Mesenchymal stem cell (in vitro differentiated cells and primary cell): ENCODE results near the gene AKAP14.
"Not testable (repeated sequence)": the region's sequence is repeated elsewhere in the genome, so short reads cannot be mapped to it uniquely, and the experiment has no call there.

ENCODE experiments used
- DNase-seq: peaks from one replicate; pipeline ENCODE4 v3.0.0-alpha.2; 2013
- H2AFZ ChIP-seq: one replicate; pipeline ENCODE4 v1.6.1; 2013; ENCODE audit warnings: low read depth, mild to moderate bottlenecking, control low read depth, inconsistent platforms, low read length, moderate library complexity
- H2AK5ac ChIP-seq: 2 replicates; pipeline ENCODE4 v1.6.1; 2013; ENCODE audit warnings: low read length, moderate library complexity, mild to moderate bottlenecking, inconsistent platforms; ENCODE audit not compliant: severe bottlenecking
- H2BK120ac ChIP-seq: one replicate; pipeline ENCODE4 v1.6.1; 2013; ENCODE audit warnings: low read depth, mild to moderate bottlenecking, inconsistent platforms, low read length, moderate library complexity
- H2BK12ac ChIP-seq, 2 experiments: one replicate each; pipeline ENCODE4 v1.6.1; 2013; ENCODE audit warnings: inconsistent platforms in 2 of 2, low read length in 2 of 2, mild to moderate bottlenecking in 2 of 2, moderate library complexity in 2 of 2, control low read depth in 1 of 2
- H2BK15ac ChIP-seq: one replicate; pipeline ENCODE4 v1.6.1; 2013; ENCODE audit warnings: mild to moderate bottlenecking, low read depth, inconsistent platforms; ENCODE audit not compliant: poor library complexity, severe bottlenecking
- H2BK5ac ChIP-seq: 2 replicates; pipeline ENCODE4 v1.6.1; 2013; ENCODE audit warnings: low read depth, mild to moderate bottlenecking, low read length, control low read depth, inconsistent platforms; ENCODE audit not compliant: poor library complexity, severe bottlenecking
- H3K14ac ChIP-seq, 2 experiments: one replicate each; pipeline ENCODE4 v1.6.1; 2013; ENCODE audit warnings: inconsistent platforms in 2 of 2, low read length in 2 of 2, control low read depth in 1 of 2, mild to moderate bottlenecking in 1 of 2, moderate library complexity in 1 of 2
- H3K18ac ChIP-seq, 2 experiments: one replicate each; pipeline ENCODE4 v1.6.1; 2013; ENCODE audit warnings: inconsistent platforms in 2 of 2, low read length in 2 of 2, control low read depth in 1 of 2, low read depth in 1 of 2, mild to moderate bottlenecking in 1 of 2
- H3K23ac ChIP-seq, 2 experiments: one replicate each; pipeline ENCODE4 v1.6.1; 2013; ENCODE audit warnings: inconsistent platforms in 2 of 2, low read length in 2 of 2, mild to moderate bottlenecking in 2 of 2, moderate library complexity in 2 of 2, control low read depth in 1 of 2
- H3K27ac ChIP-seq: 2 replicates; pipeline ENCODE4 v1.5.1; 2013; ENCODE audit warnings: mild to moderate bottlenecking, moderate library complexity, low read length, control low read depth, inconsistent platforms; ENCODE audit not compliant: poor library complexity, severe bottlenecking
- H3K27me3 ChIP-seq, 2 experiments: 2 replicates each; pipeline versions ENCODE4 v1.6.1 to v1.7.0; 2013; ENCODE audit warnings: low read length in 2 of 2, mild to moderate bottlenecking in 2 of 2, moderate library complexity in 2 of 2, control low read depth in 1 of 2, inconsistent platforms in 1 of 2; ENCODE audit not compliant: control insufficient read depth in 1 of 2, insufficient read depth in 1 of 2
- H3K36me3 ChIP-seq, 2 experiments: 2 replicates each; pipeline versions ENCODE4 v1.6.1 to v1.7.0; 2013; ENCODE audit warnings: low read length in 2 of 2, control low read depth in 1 of 2, inconsistent platforms in 1 of 2, low read depth in 1 of 2, mild to moderate bottlenecking in 1 of 2; ENCODE audit not compliant: insufficient read depth in 2 of 2, control insufficient read depth in 1 of 2
- H3K4ac ChIP-seq, 2 experiments: one replicate each; pipeline ENCODE4 v1.6.1; 2013; ENCODE audit warnings: inconsistent platforms in 2 of 2, low read length in 2 of 2, mild to moderate bottlenecking in 2 of 2, moderate library complexity in 2 of 2, control low read depth in 1 of 2, low read depth in 1 of 2
- H3K4me1 ChIP-seq: 2 replicates; pipeline ENCODE4 v1.6.1; 2013; ENCODE audit warnings: low read depth, low read length, control low read depth; ENCODE audit not compliant: control insufficient read depth, insufficient read depth
- H3K4me2 ChIP-seq: 2 replicates; pipeline ENCODE4 v1.6.1; 2013; ENCODE audit warnings: low read length, mild to moderate bottlenecking, inconsistent platforms; ENCODE audit not compliant: poor library complexity, severe bottlenecking
- H3K4me3 ChIP-seq, 2 experiments: 2 replicates each; pipeline versions ENCODE4 v1.5.1 to v1.7.0; 2013; ENCODE audit warnings: low read length in 2 of 2, mild to moderate bottlenecking in 2 of 2, control low read depth in 1 of 2, low read depth in 1 of 2; ENCODE audit not compliant: insufficient read depth in 1 of 2
- H3K79me1 ChIP-seq: replicated peaks from 2 replicates; pipeline ENCODE4 v1.6.1; 2013; ENCODE audit warnings: mild to moderate bottlenecking, control low read depth, low read length, inconsistent platforms; ENCODE audit not compliant: poor library complexity, severe bottlenecking
- H3K9ac ChIP-seq: 2 replicates; pipeline ENCODE4 v1.7.0; 2013; ENCODE audit warnings: mild to moderate bottlenecking, low read length, moderate library complexity
- H3K9me3 ChIP-seq: 2 replicates; pipeline ENCODE4 v1.7.0; 2013; ENCODE audit warnings: mild to moderate bottlenecking, low read length; ENCODE audit not compliant: control insufficient read depth
- H4K8ac ChIP-seq: one replicate; pipeline ENCODE4 v1.6.1; 2013; ENCODE audit warnings: inconsistent platforms, mild to moderate bottlenecking, low read length, moderate library complexity
- H4K91ac ChIP-seq: one replicate; pipeline ENCODE4 v1.6.1; 2013; ENCODE audit warnings: mild to moderate bottlenecking, low read length, inconsistent platforms
- WGBS: methylation state at CpG from one replicate; pipeline ENCODE4 v1.1.7; 2013; ENCODE audit warnings: mixed read lengths; 5-methylcytosine and 5-hydroxymethylcytosine counted together

AKAP14 gene

GRCh38 chrX:119955807-119956570, 60.3 kb downstream of the AKAP14 start:
- not testable (repeated sequence) for H3K23ac ChIP-seq, H3K27me3 ChIP-seq, H3K4me1 ChIP-seq, H3K18ac ChIP-seq, H4K8ac ChIP-seq, H3K27ac ChIP-seq, H4K91ac ChIP-seq, H3K4me3 ChIP-seq, H3K14ac ChIP-seq, H3K9me3 ChIP-seq, H2BK120ac ChIP-seq, H3K4me2 ChIP-seq, H3K4ac ChIP-seq, DNase-seq, H2AK5ac ChIP-seq, H3K79me1 ChIP-seq, H3K9ac ChIP-seq, H2BK5ac ChIP-seq, H2BK15ac ChIP-seq, H2BK12ac ChIP-seq, H3K36me3 ChIP-seq, H2AFZ ChIP-seq
- WGBS: 90% methylated on average over 20 of the region's 21 CpGs

- Histone ChIP-seq H3K23ac (no peak overlapping the region), H2BK15ac (no peak overlapping the region), H3K14ac (no peak overlapping the region), H2BK5ac (no peak overlapping the region), H3K4me3 (no peak overlapping the region), H2BK12ac (no peak overlapping the region), H4K8ac (no peak overlapping the region), H4K91ac (no peak overlapping the region), H2AFZ (no peak overlapping the region), H3K18ac (no peak overlapping the region), H3K4ac (no peak overlapping the region), H3K79me1 (no peaks in the 10 kb centered on the region), H2BK120ac (no peak overlapping the region), H3K4me2 (no peak overlapping the region), H3K9ac (no peak overlapping the region), H3K4me1 (no peaks in the 10 kb centered on the region), H3K27ac (no peak overlapping the region), H3K36me3 (no peaks in the 10 kb centered on the region), H3K9me3 (no peaks in the 10 kb centered on the region), H2AK5ac (no peak overlapping the region), H3K27me3 (no peaks in the 10 kb centered on the region)
- no peak for DNase-seq
Measured at GRCh38 chrX:119960625-119961024, 64.9 kb downstream of the AKAP14 start.

DNA sequence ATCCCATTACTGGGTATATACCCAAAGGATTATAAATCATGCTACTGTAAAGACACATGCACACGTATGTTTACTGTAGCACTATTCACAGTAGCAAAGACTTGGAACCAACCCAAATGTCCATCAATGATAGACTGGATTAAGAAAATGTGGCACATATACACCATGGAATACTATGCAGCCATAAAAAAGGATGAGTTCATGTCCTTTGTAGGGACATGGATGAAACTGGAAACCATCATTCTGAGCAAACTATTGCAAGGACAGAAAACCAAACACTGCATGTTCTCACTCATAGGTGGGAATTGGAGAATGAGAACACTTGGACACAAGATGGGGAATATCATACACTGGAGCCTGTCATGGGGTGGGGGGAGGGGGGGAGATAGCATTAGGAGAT, 71.1 kb downstream of the AKAP14 start:
- not testable (repeated sequence) for H2BK15ac ChIP-seq, H2BK5ac ChIP-seq, H3K79me1 ChIP-seq, H3K4me1 ChIP-seq, H4K8ac ChIP-seq, H3K27ac ChIP-seq, H3K9ac ChIP-seq, H3K18ac ChIP-seq, H3K9me3 ChIP-seq, H3K4me2 ChIP-seq, H2AK5ac ChIP-seq, H3K23ac ChIP-seq, H3K14ac ChIP-seq, H3K4ac ChIP-seq, H2BK120ac ChIP-seq, H3K4me3 ChIP-seq, DNase-seq, H3K27me3 ChIP-seq, H2BK12ac ChIP-seq, H4K91ac ChIP-seq, H2AFZ ChIP-seq, H3K36me3 ChIP-seq
- no CpG with 5 or more reads among the region's 1 CpG for WGBS
